HG02970 (cell line): ENCODE measurements around the gene NGF.
"Not testable (repeated sequence)": the region's sequence is repeated elsewhere in the genome, so short reads cannot be mapped to it uniquely, and the experiment has no call there.

Source experiments
- ATAC-seq: cut with Tn5 transposase; IDR thresholded peaks from one replicate; pipeline ENCODE4 v1.9.1; 2021; ENCODE audit warnings: mild to moderate bottlenecking, moderate library complexity, moderate number of reproducible peaks; ENCODE audit not compliant: unreplicated experiment, low FRiP score

Gene NGF

GRCh38 chr1:115337633-115338456, at the start of gene NGF:
TSS of gene NGF (minus strand) at chr1:115338249. CDS start at chr1:115286795, 51,454 bp downstream.
- ATAC-seq, result no peak

- ATAC-seq, result not testable (repeated sequence)
These were observed 45.4 kb upstream of the NGF start for GRCh38 chr1:115383455-115383854.

- ATAC-seq, result no peak
These were observed 41.9 kb upstream of the NGF start for GRCh38 chr1:115379943-115380342.

DNA sequence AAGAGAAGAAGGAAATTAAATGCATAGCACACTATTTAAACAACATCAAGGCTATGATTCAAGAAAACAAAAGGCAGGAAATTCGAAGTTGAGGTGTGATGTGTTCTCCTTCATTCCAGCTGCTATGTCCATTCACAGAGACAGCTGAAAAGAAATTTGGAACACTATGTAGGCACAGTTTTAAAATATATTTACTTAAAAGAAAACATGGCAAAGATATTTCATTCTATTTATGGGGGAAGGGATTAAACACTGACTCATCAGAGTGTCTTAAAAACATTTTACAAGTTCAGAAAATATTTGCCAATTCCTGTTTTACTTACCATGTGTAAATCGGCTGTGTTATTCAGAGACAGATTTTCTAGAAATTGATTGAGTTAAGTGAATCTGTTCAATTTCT, 39.4 kb upstream of the NGF start:
- ATAC-seq, result no peak

GRCh38 chr1:115374598-115374997, 36.5 kb upstream of the NGF start:
- ATAC-seq, result no peak

DNA sequence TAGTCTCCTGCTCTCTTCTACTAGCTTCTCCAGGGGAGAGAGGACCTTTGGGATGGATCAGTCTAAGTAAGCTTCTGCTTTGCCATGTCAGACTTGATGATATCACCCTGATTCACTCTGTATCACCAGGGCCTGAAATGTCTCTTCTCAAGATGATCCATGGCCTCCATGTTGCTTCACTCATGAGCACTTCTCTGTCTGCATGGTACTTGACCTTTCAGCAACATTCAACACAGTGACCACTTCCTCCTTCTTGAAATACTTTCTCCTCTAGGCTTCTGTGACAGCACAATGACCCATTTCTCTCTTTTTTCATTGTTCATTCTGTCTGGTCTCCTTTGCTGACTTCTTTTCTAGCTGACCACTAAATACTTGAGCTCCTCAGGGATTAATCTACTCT, 35.3 kb upstream of the NGF start:
- ATAC-seq, result no peak

GRCh38 chr1:115365738-115366137, 27.7 kb upstream of the NGF start:
- no peak for ATAC-seq

DNA sequence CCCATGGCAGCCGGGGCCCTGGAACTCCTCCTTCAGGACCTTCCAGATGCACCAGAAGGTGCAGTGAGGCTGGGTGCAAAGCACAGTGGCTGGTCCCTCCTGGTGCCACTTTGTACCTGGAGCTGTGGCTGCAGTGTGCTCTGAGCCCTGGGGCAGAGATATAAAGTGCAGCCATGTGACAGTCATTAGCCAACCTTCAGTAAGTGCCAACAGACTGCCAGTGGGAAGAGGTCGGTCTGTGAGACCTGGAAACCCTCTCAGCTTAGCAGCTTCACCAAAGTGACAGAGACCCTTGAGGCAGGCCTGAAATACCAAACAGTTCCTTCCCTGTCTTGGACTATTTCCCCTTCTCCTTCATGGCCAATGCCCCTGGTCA, 26.7 kb upstream of the NGF start:
- ATAC-seq, result no peak

DNA sequence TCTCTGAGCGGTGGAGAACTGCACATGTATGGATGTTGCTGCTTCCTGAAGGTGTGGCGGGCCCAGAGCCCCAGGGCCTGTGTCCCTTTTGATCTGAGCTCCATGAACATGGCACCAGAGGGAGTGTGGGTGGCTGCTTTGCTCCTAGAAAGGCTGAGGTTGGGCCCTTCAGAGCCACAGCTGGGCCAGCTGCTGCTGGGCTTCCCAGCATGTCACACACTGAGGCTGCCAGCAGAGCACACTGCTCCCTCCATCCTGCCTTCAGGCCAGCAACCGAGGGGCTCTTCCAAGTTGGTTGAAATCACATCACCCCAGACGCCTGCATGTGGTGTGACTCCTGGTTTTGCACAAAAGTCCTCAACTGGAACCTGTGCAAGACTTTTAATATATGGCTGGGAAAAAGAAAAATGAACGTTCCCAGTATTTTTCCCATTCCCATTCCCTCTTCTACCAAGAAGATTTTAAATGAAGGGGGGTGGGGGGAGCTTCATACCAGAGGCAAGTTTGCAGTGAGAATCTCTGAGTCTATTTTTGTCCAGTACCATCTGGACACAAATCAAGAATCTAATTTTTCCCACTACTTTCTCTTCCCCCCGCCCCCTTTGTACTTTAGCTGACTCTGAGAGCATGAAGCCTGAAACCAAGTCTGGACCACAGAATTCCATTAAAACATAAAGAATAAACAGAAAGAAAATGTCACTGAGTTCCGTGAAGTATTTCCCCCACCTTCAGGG, 26.2 kb upstream of the NGF start:
- ATAC-seq, result no peak

DNA sequence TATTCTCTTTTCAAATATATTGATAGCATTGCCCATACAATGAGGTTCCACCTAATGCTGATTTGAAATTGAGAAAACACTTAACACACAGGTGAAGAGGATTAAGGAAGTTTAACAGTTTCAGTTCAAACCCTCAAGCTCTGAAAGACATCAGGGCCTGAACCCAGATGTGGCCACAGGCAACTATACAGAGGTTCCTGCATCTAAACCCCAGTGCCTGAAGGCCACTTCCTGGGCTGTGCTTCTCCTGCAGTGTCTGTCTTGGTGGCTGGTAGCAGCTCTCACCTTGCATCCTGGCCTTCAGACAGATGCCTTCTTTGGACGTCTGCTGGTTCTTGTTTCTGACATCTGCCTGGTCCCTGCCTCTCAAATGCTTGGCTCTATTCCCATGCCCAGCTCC, 25.1 kb upstream of the NGF start:
- no peak for ATAC-seq

- ATAC-seq, result not testable (repeated sequence)
These were observed 22.6 kb upstream of the NGF start for GRCh38 chr1:115360505-115361129.

- not testable (repeated sequence) for ATAC-seq
These were observed 21.9 kb upstream of the NGF start for GRCh38 chr1:115359787-115360452.

DNA sequence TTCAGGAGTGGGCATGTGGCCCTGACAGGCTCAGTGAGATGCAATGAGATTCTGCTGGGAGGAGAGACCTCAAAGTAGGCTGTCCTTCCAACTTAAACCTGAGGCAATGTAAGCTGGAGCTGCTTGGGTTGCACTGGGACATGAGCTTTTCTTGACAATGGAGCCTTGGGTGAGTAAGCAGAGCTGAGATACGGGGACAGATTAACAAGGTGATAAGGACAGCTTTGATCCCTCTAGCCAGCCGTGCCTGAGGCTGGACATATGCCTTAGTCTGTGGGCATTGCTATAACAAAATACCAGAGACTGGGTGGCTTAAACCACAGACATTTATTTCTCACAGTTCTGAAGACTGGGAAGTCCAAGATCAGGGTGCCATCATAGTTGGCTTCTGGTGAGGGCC, 18.3 kb upstream of the NGF start:
- ATAC-seq, result no peak

DNA sequence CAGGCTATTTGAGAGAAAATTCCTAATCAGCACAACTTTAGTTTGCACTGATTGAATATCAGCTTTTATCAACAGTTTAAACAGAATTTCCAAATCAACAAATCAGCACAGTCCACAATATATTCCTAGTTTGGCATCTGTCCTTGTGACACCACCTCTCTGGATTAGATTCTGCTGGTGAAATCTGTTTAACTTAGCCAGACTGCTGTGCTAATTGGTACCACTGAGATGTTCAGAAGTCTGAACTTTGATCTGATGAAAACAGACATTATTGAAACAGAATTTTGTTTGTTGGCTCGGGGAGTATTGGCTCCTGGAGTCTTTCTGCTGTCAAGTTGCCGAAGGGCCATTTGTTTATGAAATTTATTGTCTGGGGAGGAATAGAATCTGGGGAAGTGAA, 17.0 kb upstream of the NGF start:
- ATAC-seq, result no peak

DNA sequence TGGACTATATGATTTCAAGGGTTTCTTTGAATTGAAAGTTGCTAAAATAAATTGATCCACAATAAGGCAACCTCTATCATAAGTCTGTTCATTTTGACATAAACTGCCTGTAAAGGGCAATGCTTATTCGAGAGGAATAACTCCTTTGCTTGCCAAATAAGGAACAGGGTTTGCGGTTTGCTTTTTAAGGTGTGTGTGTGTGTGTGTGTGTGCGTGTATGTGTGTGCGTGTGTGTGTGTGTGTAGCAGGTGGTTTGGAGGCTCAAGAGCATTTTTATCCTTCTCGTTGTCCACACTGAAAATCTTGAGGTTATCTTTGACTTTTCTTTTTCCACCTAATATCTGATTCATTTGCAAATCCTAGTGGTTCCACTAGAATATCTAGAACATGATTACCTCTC, 13.1 kb upstream of the NGF start:
- no peak for ATAC-seq

DNA sequence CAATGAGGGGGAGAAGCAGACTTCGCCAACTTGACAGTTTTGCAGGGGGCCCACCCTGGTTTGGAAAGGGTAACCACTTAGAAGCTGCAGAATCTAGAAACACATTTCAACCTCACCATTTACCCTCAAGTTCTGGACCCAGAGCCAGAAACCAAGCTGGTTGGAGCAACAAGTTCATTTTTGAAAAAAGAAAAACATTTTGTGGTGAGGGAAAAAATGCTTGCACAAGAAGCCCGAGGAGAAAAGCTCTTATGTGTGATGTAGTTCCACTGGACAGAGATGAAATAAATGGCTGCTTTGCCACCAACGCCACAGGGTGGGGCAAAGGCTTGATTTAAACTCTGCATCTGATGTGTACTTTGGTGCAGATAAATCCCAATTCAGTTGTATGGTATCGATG, 10.6 kb upstream of the NGF start:
- ATAC-seq, result no peak

- ATAC-seq, result no peak
These were observed 9.2 kb upstream of the NGF start for GRCh38 chr1:115347282-115347681.

- no peak for ATAC-seq
These were observed 5.2 kb upstream of the NGF start for GRCh38 chr1:115343200-115343737.

- ATAC-seq, result no peak
These were observed 3.9 kb upstream of the NGF start for GRCh38 chr1:115341948-115342347.

DNA sequence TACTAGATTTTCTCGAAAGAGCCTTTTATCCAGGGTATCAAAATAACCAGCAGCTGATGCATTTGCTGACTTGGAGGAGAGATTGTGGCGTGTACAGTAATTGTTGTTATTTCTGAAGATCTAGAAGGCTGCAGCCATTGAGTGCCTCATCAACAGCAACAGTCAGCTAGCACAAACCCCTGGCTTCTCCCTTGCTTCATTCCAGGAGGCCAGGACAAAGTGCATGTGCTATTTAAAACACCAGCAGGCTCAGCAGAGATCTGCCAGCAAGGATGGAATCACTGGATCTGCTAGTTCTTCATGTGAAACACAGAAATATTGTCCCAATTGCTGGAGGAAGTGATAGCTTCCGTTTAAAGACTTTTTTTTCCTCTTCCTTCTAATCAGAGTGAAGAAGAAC, 2.8 kb upstream of the NGF start:
- no peak for ATAC-seq

DNA sequence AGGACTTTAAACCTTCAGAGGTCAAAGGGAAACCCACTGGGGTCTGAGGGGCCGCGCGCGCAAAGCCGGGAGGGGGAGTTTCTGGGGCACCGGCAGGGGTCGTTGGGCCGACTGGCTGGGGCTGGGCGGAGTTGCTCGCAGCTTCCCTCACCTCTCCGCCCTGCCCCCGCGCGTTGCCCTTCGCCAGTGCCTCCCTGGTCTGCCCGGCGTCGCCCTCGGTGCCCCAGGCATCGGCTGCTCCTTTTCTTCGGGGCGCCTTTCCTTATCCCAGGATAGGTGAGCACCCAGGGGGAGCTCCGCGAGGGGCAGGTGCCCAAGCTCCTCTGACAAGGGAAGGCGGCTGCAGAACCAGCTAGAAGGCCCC, 390 bp upstream of the NGF start:
- no peak for ATAC-seq
